Activated naive CD8-positive, alpha-beta T cell (primary cell): Measurements from ENCODE around the gene GNAS-AS1.

Source experiments
- H3K27ac Mint-ChIP-seq: one replicate; pipeline ENCODE4 v1.8.0; 2021; ENCODE audit warnings: mixed read lengths
- H3K27me3 Mint-ChIP-seq: one replicate; pipeline ENCODE4 v1.8.0; 2021; ENCODE audit warnings: mixed read lengths
- H3K36me3 Mint-ChIP-seq: one replicate; pipeline ENCODE4 v1.8.0; 2021; ENCODE audit warnings: mixed read lengths
- H3K4me1 Mint-ChIP-seq: one replicate; pipeline ENCODE4 v1.8.0; 2021; ENCODE audit warnings: low read depth, mixed read lengths
- H3K4me3 Mint-ChIP-seq: one replicate; pipeline ENCODE4 v1.8.0; 2021; ENCODE audit warnings: mild to moderate bottlenecking, mixed read lengths
- H3K9me3 Mint-ChIP-seq: one replicate; pipeline ENCODE4 v1.8.0; 2021; ENCODE audit warnings: low read depth, mixed read lengths

GNAS-AS1 gene

GRCh38 chr20:58876437-58876836 is 25.7 kb upstream of the GNAS-AS1 start:
- Mint-ChIP-seq H3K27me3 (no peaks in the 10 kb centered on the region), H3K4me1 (peaks cover 18% of the 10 kb centered on the region), H3K4me3 (no peak overlapping the region), H3K27ac (no peak overlapping the region), H3K9me3 (no peaks in the 10 kb centered on the region), H3K36me3 (no peaks in the 10 kb centered on the region)

- no peaks in the 10 kb centered on the region for H3K36me3 Mint-ChIP-seq
- no peaks in the 10 kb centered on the region for H3K9me3 Mint-ChIP-seq
- no peak overlapping the region for H3K4me3 Mint-ChIP-seq
- H3K4me1 Mint-ChIP-seq: peaks cover 22% of the 10 kb centered on the region
- H3K27ac Mint-ChIP-seq: no peak overlapping the region
- no peaks in the 10 kb centered on the region for H3K27me3 Mint-ChIP-seq
Measured at GRCh38 chr20:58875541-58876134, 24.9 kb upstream of the GNAS-AS1 start.

- Mint-ChIP-seq H3K27me3 (no peaks in the 10 kb centered on the region), H3K36me3 (no peaks in the 10 kb centered on the region), H3K4me3 (no peak overlapping the region), H3K27ac (no peak overlapping the region), H3K4me1 (peaks cover 22% of the 10 kb centered on the region), H3K9me3 (no peaks in the 10 kb centered on the region)
Measured at GRCh38 chr20:58875111-58875510, 24.4 kb upstream of the GNAS-AS1 start.

DNA sequence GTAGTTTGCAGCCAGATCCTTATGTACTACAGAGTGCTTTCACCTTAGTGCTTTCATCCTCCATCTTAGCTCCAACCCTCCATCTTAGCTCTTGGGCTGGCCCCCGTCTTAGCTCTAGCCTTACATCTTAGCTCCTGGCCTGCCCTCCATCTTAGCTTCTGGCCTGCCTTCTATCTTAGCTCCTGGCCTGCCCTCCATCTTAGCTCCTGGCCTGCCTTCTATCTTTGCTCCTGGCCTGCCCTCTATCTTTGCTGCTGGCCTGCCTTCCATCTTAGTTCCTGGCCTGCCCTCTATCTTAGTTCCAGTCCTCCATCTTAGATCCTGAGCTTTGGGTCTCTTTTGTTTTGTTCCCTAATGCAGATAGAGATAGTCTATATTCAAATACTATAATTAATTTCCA is 23.8 kb upstream of the GNAS-AS1 start:
- H3K27me3 Mint-ChIP-seq: no peaks in the 10 kb centered on the region
- H3K4me3 Mint-ChIP-seq: no peak overlapping the region
- H3K36me3 Mint-ChIP-seq: no peaks in the 10 kb centered on the region
- H3K27ac Mint-ChIP-seq: no peak overlapping the region
- no peaks in the 10 kb centered on the region for H3K9me3 Mint-ChIP-seq
- H3K4me1 Mint-ChIP-seq: peaks cover 22% of the 10 kb centered on the region

- no peaks in the 10 kb centered on the region for H3K36me3 Mint-ChIP-seq
- H3K27ac Mint-ChIP-seq: no peak overlapping the region
- no peaks in the 10 kb centered on the region for H3K9me3 Mint-ChIP-seq
- H3K4me1 Mint-ChIP-seq: peaks cover 5% of the 10 kb centered on the region
- H3K4me3 Mint-ChIP-seq: no peak overlapping the region
- H3K27me3 Mint-ChIP-seq: peaks cover 2% of the 10 kb centered on the region
Measured at GRCh38 chr20:58871533-58872102, 20.9 kb upstream of the GNAS-AS1 start.

GRCh38 chr20:58870293-58871014 is 19.8 kb upstream of the GNAS-AS1 start:
- no peaks in the 10 kb centered on the region for H3K9me3 Mint-ChIP-seq
- peaks cover 2% of the 10 kb centered on the region for H3K27me3 Mint-ChIP-seq
- no peak overlapping the region for H3K4me3 Mint-ChIP-seq
- peaks cover 5% of the 10 kb centered on the region for H3K4me1 Mint-ChIP-seq
- no peaks in the 10 kb centered on the region for H3K36me3 Mint-ChIP-seq
- H3K27ac Mint-ChIP-seq: no peak overlapping the region

- H3K9me3 Mint-ChIP-seq: no peaks in the 10 kb centered on the region
- H3K4me3 Mint-ChIP-seq: no peak overlapping the region
- H3K27ac Mint-ChIP-seq: no peak overlapping the region
- peaks cover 5% of the 10 kb centered on the region for H3K4me1 Mint-ChIP-seq
- peaks cover 2% of the 10 kb centered on the region for H3K27me3 Mint-ChIP-seq
- H3K36me3 Mint-ChIP-seq: no peaks in the 10 kb centered on the region
Measured at GRCh38 chr20:58869662-58870227, 19.0 kb upstream of the GNAS-AS1 start.

DNA sequence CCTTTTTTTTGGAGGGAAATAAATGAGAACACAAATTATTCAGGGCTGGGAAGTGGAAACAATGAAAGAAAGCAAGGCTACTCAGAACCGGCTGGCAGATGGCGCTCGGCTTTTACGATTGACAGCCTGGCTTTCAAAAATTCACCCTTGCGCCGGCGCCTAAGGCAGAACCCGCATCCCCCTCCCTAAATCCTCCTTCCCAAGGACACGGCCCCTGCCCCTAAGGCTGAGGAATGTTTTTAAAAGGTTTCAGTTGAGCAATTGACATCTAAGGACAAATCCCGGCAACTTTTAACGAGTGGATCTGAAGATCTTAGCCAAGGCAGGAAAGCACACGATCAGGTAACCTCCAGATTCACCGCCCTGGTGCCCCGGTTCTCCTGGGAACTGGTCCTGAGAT is 18.1 kb upstream of the GNAS-AS1 start:
- peaks cover 2% of the 10 kb centered on the region for H3K27me3 Mint-ChIP-seq
- no peak overlapping the region for H3K27ac Mint-ChIP-seq

GRCh38 chr20:58867211-58867610 is 16.5 kb upstream of the GNAS-AS1 start:
- Mint-ChIP-seq H3K9me3 (no peaks in the 10 kb centered on the region), H3K27me3 (peaks cover 2% of the 10 kb centered on the region), H3K4me1 (peaks cover 5% of the 10 kb centered on the region), H3K36me3 (no peaks in the 10 kb centered on the region), H3K4me3 (no peak overlapping the region), H3K27ac (no peak overlapping the region)

More for the DNA sequence above, 18.1 kb upstream of the GNAS-AS1 start:
- no peaks in the 10 kb centered on the region for H3K36me3 Mint-ChIP-seq
- no peaks in the 10 kb centered on the region for H3K9me3 Mint-ChIP-seq
- H3K4me3 Mint-ChIP-seq: no peak overlapping the region
- H3K4me1 Mint-ChIP-seq: peaks cover 5% of the 10 kb centered on the region

DNA sequence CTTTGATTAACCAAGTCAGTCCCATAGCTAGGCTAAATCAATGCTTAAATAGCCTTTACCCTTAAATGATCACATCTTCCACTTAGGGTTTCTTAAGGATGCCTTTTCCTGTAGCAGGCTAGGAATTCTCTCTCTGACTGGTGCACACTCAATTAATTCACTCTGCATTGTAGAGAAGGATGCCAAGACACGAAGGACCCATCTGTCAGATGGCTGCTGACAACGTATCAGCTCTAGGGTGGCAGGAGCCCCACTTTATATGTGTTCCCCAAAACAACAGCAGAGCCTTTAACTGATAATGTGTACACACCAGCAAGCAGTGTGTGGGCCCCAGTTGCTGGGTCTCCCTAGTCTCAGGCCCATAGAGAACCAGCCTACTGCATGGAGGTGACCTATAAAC is 15.1 kb upstream of the GNAS-AS1 start:
- Mint-ChIP-seq H3K27me3 (peaks cover 4% of the 10 kb centered on the region), H3K27ac (no peak overlapping the region), H3K9me3 (no peaks in the 10 kb centered on the region), H3K4me1 (peaks cover 3% of the 10 kb centered on the region), H3K36me3 (peaks cover 2% of the 10 kb centered on the region), H3K4me3 (no peak overlapping the region)

- Mint-ChIP-seq H3K36me3 (peaks cover 4% of the 10 kb centered on the region), H3K9me3 (no peaks in the 10 kb centered on the region), H3K27me3 (peaks cover 6% of the 10 kb centered on the region), H3K4me3 (no peak overlapping the region), H3K4me1 (no peaks in the 10 kb centered on the region), H3K27ac (no peak overlapping the region)
Measured at GRCh38 chr20:58864346-58864745, 13.6 kb upstream of the GNAS-AS1 start.

GRCh38 chr20:58863044-58863790 is 12.5 kb upstream of the GNAS-AS1 start:
- Mint-ChIP-seq H3K27me3 (peaks cover 6% of the 10 kb centered on the region), H3K36me3 (peaks cover 4% of the 10 kb centered on the region), H3K27ac (no peak overlapping the region), H3K9me3 (no peaks in the 10 kb centered on the region), H3K4me1 (no peaks in the 10 kb centered on the region), H3K4me3 (no peak overlapping the region)

DNA sequence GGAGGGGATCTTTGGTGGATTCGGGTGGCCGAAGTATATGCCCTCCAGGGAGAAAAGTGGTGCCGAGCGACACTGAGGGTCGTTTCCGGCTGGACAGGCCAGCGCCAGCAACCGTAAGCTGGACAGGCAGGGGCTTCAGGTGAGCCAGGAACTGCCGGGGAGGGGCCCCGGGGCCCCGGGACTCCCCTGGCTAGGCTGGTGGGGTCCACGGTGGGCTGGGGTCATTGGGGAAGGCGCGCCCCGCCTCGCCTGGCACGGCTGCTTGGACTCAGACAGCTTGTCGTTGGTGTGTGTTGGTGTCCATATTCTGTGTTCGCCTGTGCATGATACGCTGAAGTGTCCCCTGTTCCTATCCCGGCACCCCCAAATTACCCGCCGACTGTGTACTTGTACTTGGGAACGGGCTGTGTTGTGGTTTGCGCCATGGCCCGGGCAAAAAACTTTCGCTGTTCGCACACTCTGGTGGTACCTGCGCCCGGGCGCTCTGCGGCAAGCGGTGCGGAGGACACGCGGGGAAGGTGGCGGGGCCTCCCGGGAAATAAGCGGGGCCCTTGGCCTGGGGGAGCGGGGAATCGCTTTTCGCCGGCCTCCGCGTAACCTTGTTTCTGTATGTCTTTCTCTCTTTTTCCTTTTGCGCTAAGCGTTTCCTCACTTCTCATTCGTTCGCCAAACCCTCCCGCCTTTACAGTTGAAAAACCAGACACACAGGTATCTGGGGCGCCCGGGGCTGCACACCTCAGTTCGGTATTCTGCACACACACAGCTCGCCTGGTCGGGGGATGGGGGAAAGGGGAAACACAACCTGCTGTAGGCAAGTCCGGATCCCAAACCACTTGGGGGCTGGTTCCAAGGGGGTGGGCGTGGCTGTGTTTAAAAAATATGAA is 5.0 kb upstream of the GNAS-AS1 start:
- Mint-ChIP-seq H3K27ac (no peak overlapping the region), H3K27me3 (peaks cover 13% of the 10 kb centered on the region), H3K36me3 (peaks cover 2% of the 10 kb centered on the region), H3K4me3 (peak overlapping the region; percentile 63), H3K4me1 (peaks cover 17% of the 10 kb centered on the region), H3K9me3 (no peaks in the 10 kb centered on the region)
